H1 (cell line): ENCODE results near the gene UBXN11. TPM values are rescaled to one million over a fixed set of nuclear protein-coding genes. Genes with fewer than 3 reads are reported as not detected.
A peak's percentile ranks its signal among the peaks of the same experiment; 100 is the strongest.

Experiments used
- CTCF ChIA-PET: fragments of 300-600 bp; sonication (Branson Sonifier 250); formaldehyde crosslinking; loops from one replicate; lab custom pipeline; 2021; ENCODE audit not compliant: partially characterized antibody; lab: Charles Lee
- POLR2A ChIA-PET: fragments of 300-600 bp; sonication (Branson Sonifier 250); formaldehyde crosslinking; loops from one replicate; lab custom pipeline; 2021; ENCODE audit warnings: inconsistent platforms; ENCODE audit not compliant: partially characterized antibody; lab: Charles Lee
- DNase-seq, 2 experiments: peaks; one replicate each; pipeline versions ENCODE4 v3.0.0 to v3.0.0-alpha.2; 2010 to 2022; ENCODE audit warnings: low spot score in 2 of 2, low read depth in 1 of 2, mixed read lengths in 1 of 2
- FAIRE-seq: peaks from 2 replicates; lab custom pipeline; 2011; peaks lifted over from hg19 to GRCh38; lab: Jason Lieb, UNC
- H2AFZ ChIP-seq: 2 replicates; pipeline ENCODE4 v1.8.1; 2012; ENCODE audit warnings: low read length, inconsistent platforms
- H2AK5ac ChIP-seq: 2 replicates; pipeline ENCODE4 v1.6.1; 2013; ENCODE audit warnings: low read depth, low read length
- H2BK120ac ChIP-seq: replicated peaks from 2 replicates; pipeline ENCODE3; 2013; ENCODE audit warnings: low read depth, low read length, inconsistent platforms
- H2BK12ac ChIP-seq: 2 replicates; pipeline ENCODE4 v1.6.1; 2013; ENCODE audit warnings: low read depth, low read length
- H2BK15ac ChIP-seq: 2 replicates; pipeline ENCODE4 v1.6.1; 2013; ENCODE audit warnings: low read length
- H2BK20ac ChIP-seq: 2 replicates; pipeline ENCODE4 v1.6.1; 2013; ENCODE audit warnings: low read length
- H2BK5ac ChIP-seq: 2 replicates; pipeline ENCODE4 v1.6.1; 2013; ENCODE audit warnings: low read depth, low read length
- H3K14ac ChIP-seq: 2 replicates; pipeline ENCODE4 v1.6.1; 2013; ENCODE audit warnings: inconsistent platforms; ENCODE audit not compliant: insufficient read length
- H3K18ac ChIP-seq: 2 replicates; pipeline ENCODE4 v1.6.1; 2013; ENCODE audit warnings: low read length; ENCODE audit errors: extremely low read depth
- H3K23ac ChIP-seq: 2 replicates; pipeline ENCODE4 v1.6.1; 2013; ENCODE audit warnings: inconsistent platforms; ENCODE audit not compliant: insufficient read length
- H3K23me2 ChIP-seq: 2 replicates; pipeline ENCODE4 v1.6.1; 2013; ENCODE audit warnings: low read depth, low read length
- H3K27ac ChIP-seq: 2 replicates; pipeline ENCODE4 v1.6.1; 2011; ENCODE audit warnings: low read depth, low read length, inconsistent platforms
- H3K27me3 ChIP-seq, 4 experiments: replicated peaks in 1 of 4; 1 replicate in 1 of 4; 2 replicates in 3 of 4; pipeline versions ENCODE4 v1.6.1 to v1.8.1; 2011 to 2013; ENCODE audit warnings: low read length in 3 of 4, mild to moderate bottlenecking in 3 of 4, inconsistent platforms in 2 of 4, mixed read lengths in 2 of 4, moderate library complexity in 1 of 4; ENCODE audit not compliant: control insufficient read depth in 3 of 4, insufficient read depth in 3 of 4; ENCODE audit errors: extremely low read depth in 1 of 4
- H3K36me3 ChIP-seq, 4 experiments: 2 replicates each; pipeline versions ENCODE4 v1.6.1 to v1.8.1; 2011 to 2013; ENCODE audit warnings: mild to moderate bottlenecking in 4 of 4, low read length in 3 of 4, moderate library complexity in 2 of 4, control low read depth in 1 of 4, inconsistent platforms in 1 of 4; ENCODE audit not compliant: insufficient read depth in 4 of 4, control insufficient read depth in 2 of 4
- H3K4ac ChIP-seq: replicated peaks from 2 replicates; pipeline ENCODE3; 2013; ENCODE audit warnings: low read length, low read depth, mixed read lengths, inconsistent platforms; ENCODE audit not compliant: insufficient read length
- H3K4me1 ChIP-seq, 4 experiments: replicated peaks in 1 of 4; 1 replicate in 1 of 4; 2 replicates in 3 of 4; pipeline versions ENCODE4 v1.6.1 to v1.8.1; 2011 to 2013; ENCODE audit warnings: low read length in 3 of 4, inconsistent platforms in 2 of 4, mixed read lengths in 1 of 4; ENCODE audit not compliant: insufficient read depth in 4 of 4, control insufficient read depth in 3 of 4
- H3K4me2 ChIP-seq, 2 experiments: 2 replicates each; pipeline versions ENCODE4 v1.6.1 to v1.8.1; 2011 to 2013; ENCODE audit warnings: low read depth in 2 of 2, low read length in 2 of 2, control low read depth in 1 of 2, inconsistent platforms in 1 of 2, mild to moderate bottlenecking in 1 of 2; ENCODE audit not compliant: insufficient read depth in 1 of 2
- H3K4me3 ChIP-seq, 4 experiments: fragments of 200-600, 300-600 bp in 1 of 4; sonication (generic), shearing (Covaris generic), sonication (Bioruptor Twin) in 1 of 4; 2 replicates each; pipeline versions ENCODE4 v1.5.1 to v1.8.1; 2011 to 2016; ENCODE audit warnings: low read length in 4 of 4, low read depth in 3 of 4, control low read depth in 2 of 4, inconsistent platforms in 2 of 4, mild to moderate bottlenecking in 2 of 4, mixed read lengths in 1 of 4, moderate library complexity in 1 of 4; ENCODE audit not compliant: insufficient read depth in 2 of 4; ENCODE audit errors: extremely low read depth in 1 of 4
- H3K56ac ChIP-seq: replicated peaks from 2 replicates; pipeline ENCODE3; 2013; ENCODE audit warnings: low read depth, mild to moderate bottlenecking, mixed read lengths, low read length, inconsistent platforms; ENCODE audit not compliant: insufficient read length
- H3K79me1 ChIP-seq: 2 replicates; pipeline ENCODE4 v1.6.1; 2013; ENCODE audit warnings: low read depth, low read length, control low read depth
- H3K79me2 ChIP-seq, 2 experiments: 2 replicates each; pipeline versions ENCODE4 v1.6.1 to v1.8.1; 2012 to 2013; ENCODE audit warnings: low read length in 2 of 2, mild to moderate bottlenecking in 2 of 2, inconsistent platforms in 1 of 2; ENCODE audit not compliant: insufficient read depth in 2 of 2, control insufficient read depth in 1 of 2
- H3K9ac ChIP-seq, 4 experiments: replicated peaks in 1 of 4; 1 replicate in 1 of 4; 2 replicates in 3 of 4; pipeline versions ENCODE4 v1.6.1 to v1.8.1; 2011 to 2013; ENCODE audit warnings: low read depth in 3 of 4, low read length in 3 of 4, control low read depth in 2 of 4, mild to moderate bottlenecking in 2 of 4, moderate library complexity in 2 of 4, inconsistent platforms in 1 of 4; ENCODE audit errors: extremely low read depth in 1 of 4
- H3K9me3 ChIP-seq, 2 experiments: 2 replicates each; pipeline versions ENCODE4 v1.6.1 to v1.8.1; 2012 to 2013; ENCODE audit warnings: mild to moderate bottlenecking in 2 of 2, moderate library complexity in 2 of 2, control low read depth in 1 of 2, inconsistent platforms in 1 of 2, low read depth in 1 of 2, low read length in 1 of 2, mixed read lengths in 1 of 2; ENCODE audit not compliant: insufficient read depth in 2 of 2
- H4K20me1 ChIP-seq, 2 experiments: replicated peaks in 1 of 2; 2 replicates each; pipeline versions ENCODE3 to v1.8.1; 2011 to 2013; ENCODE audit warnings: inconsistent platforms in 2 of 2, low read length in 2 of 2, mild to moderate bottlenecking in 1 of 2; ENCODE audit not compliant: insufficient read depth in 2 of 2, control insufficient read depth in 1 of 2
- H4K5ac ChIP-seq: 2 replicates; pipeline ENCODE4 v1.6.1; 2013; ENCODE audit warnings: low read length, low read depth, mixed read lengths, inconsistent platforms; ENCODE audit not compliant: insufficient read length
- H4K8ac ChIP-seq: 2 replicates; pipeline ENCODE4 v1.8.0; 2013; ENCODE audit warnings: mild to moderate bottlenecking, moderate library complexity, low read length, inconsistent platforms; ENCODE audit not compliant: insufficient read depth; ENCODE audit errors: extremely low read depth
- H4K91ac ChIP-seq: replicated peaks from 2 replicates; pipeline ENCODE3; 2013; ENCODE audit warnings: low read length, mixed read lengths, inconsistent platforms; ENCODE audit not compliant: insufficient read length
- CBX5 ChIP-seq: fragments of 300-800, 300-1000 bp; sonication (generic); IDR thresholded peaks from 2 replicates; pipeline ENCODE4 v1.7.1; 2016; ENCODE audit warnings: antibody characterized with exemption, low read length, low read depth
- PHF8 ChIP-seq: fragments of 200-600 bp; sonication (generic); conservative IDR thresholded peaks from 2 replicates; pipeline ENCODE4 v1.7.1; 2012; ENCODE audit warnings: low read depth, mild to moderate bottlenecking, inconsistent platforms, low read length, moderate library complexity
- POLR2A ChIP-seq, 2 experiments: IDR thresholded peaks; 1 replicate in 1 of 2; 2 replicates in 1 of 2; pipeline ENCODE4 v1.6.1; 2011; ENCODE audit warnings: low read depth in 2 of 2, low read length in 2 of 2, mild to moderate bottlenecking in 2 of 2; ENCODE audit errors: control extremely low read depth in 1 of 2
- RBBP5 ChIP-seq: IDR thresholded peaks from 2 replicates; pipeline ENCODE4 v1.7.1; 2012; ENCODE audit warnings: low read depth, mild to moderate bottlenecking, inconsistent platforms, low read length, moderate library complexity, borderline replicate concordance
- SIN3A ChIP-seq, 2 experiments: IDR thresholded peaks in 1 of 2; conservative IDR thresholded peaks in 1 of 2; 2 replicates each; pipeline ENCODE4 v1.6.1; 2011 to 2012; ENCODE audit warnings: low read length in 2 of 2, improper control_type of control experiment in 1 of 2, low read depth in 1 of 2, mild to moderate bottlenecking in 1 of 2
- SIRT6 ChIP-seq: IDR thresholded peaks from one replicate; pipeline ENCODE4 v1.7.1; 2012; ENCODE audit warnings: low read length, inconsistent platforms
- SIX5 ChIP-seq: IDR thresholded peaks from 2 replicates; pipeline ENCODE4 v1.6.1; 2011; ENCODE audit warnings: mild to moderate bottlenecking, low read depth, low read length
- SRF ChIP-seq: IDR thresholded peaks from 2 replicates; pipeline ENCODE4 v1.6.1; 2011; ENCODE audit warnings: mild to moderate bottlenecking, low read depth, low read length, moderate library complexity
- TAF1 ChIP-seq: IDR thresholded peaks from 2 replicates; pipeline ENCODE4 v1.6.1; 2011; ENCODE audit warnings: mild to moderate bottlenecking, low read depth, low read length
- TBP ChIP-seq: IDR thresholded peaks from 2 replicates; pipeline ENCODE4 v1.6.1; 2011; ENCODE audit warnings: low read depth, low read length, improper control_type of control experiment
- WGBS, 2 experiments: shearing (Covaris generic) in 1 of 2; methylation state at CpG; one replicate each; pipeline versions ENCODE4 v1.1.6 to v1.1.7; 2013 to 2015; ENCODE audit warnings: low lambda C conversion rate in 2 of 2, mixed read lengths in 2 of 2, inconsistent platforms in 1 of 2, low coverage in 1 of 2, missing lambda C conversion rate in 1 of 2; ENCODE audit not compliant: insufficient replicate concordance in 2 of 2, insufficient coverage in 1 of 2, insufficient read length in 1 of 2; ENCODE audit errors: extremely low coverage in 1 of 2, missing lambda C conversion rate in 1 of 2; 5-methylcytosine and 5-hydroxymethylcytosine counted together
- polyA plus RNA-seq, 7 experiments: library from polyadenylated mRNA; depleted of rRNA in 3 of 7; stranded (reverse) in 5 of 7; unstranded in 2 of 7; fragments of >200 nt in 5 of 7; fragments of 200-250 nt in 2 of 7; gene quantifications; 1 replicate in 5 of 7; 2 replicates in 1 of 7; 4 replicates in 1 of 7; pipeline versions ENCODE4 v1.2.1 to v1.2.3, GENCODE V29; 2011 to 2013; ENCODE audit warnings: missing spikeins in 2 of 7, mixed read lengths in 2 of 7
- total RNA-seq: library from RNA; stranded (reverse); fragmentation: NEBNext Ultra II Directional; extraction: Animal tissue kit (Norgen Biotek cat#: 25700); gene quantifications from 2 replicates; pipeline ENCODE4 v1.2.1, GENCODE V29; 2021
- TF ChIP-seq, protein P1 (sequence below): IDR thresholded peaks from 2 replicates; pipeline ENCODE4 v1.6.1; 2011; ENCODE audit warnings: low read length, improper control_type of control experiment

The UBXN11 gene
- total and polyA plus RNA-seq, 2 of the 8 experiments (the other 6 are each of a cell fraction or from before 2014, with no cell fraction given), result 6.3 to 10.4 TPM

DNA sequence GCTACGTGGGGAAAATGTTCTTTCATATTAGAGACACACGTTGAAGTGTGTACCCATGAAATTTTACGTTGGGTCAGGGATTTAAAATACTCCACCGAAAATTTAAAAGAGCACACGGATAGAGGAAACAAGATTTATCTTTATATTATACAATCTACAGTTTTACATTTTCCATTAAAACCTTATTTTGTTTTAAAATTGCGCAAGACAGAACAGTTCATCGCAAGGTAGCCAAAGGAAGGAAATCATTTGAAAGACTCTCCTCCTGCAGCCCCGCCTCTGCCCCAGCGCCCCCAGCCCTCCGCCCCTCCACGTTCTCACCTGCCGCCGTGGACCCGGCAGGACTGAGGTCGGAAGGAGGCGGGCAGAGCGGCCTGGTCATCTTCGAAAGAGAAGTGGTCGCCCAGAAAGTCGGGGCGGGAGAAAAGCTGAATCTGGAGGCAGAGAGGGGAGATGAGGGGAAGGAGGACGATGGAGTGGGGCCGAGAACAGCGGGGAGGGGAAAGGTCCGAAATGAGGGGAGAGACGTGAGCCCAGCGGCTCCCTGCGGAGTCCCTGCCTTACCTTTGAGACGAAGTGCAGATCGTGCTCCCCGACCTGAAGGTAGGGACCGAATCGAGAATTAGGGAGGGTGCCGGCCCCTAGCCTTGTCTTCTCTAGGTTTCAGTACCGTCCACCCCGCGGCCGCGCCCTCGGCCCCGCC, 29.5 kb upstream of the UBXN11 start:
- peaks cover 0 to 9% (median 6%) of the 10 kb centered on the region in 4 experiments; a peak in 6 of 8 replicates for H3K36me3 ChIP-seq
- no peaks in the 10 kb centered on the region for H4K20me1 ChIP-seq
- no peak overlapping the region for H4K8ac ChIP-seq
- peak overlapping the region; percentile 6 to 71 (median 52) for H3K9ac ChIP-seq
- no peak overlapping the region for H2AK5ac ChIP-seq
- H3K23ac ChIP-seq, result no peak overlapping the region
- H2BK12ac ChIP-seq, result no peak overlapping the region
- peak overlapping the region; percentile 28 for H4K5ac ChIP-seq
- H4K91ac ChIP-seq, result no peak overlapping the region
- WGBS, 2 experiments, result 6% methylated on average over 30 of the region's 41 CpGs; no CpG with 5 or more reads in 1 of the 2 experiments
- H3K18ac ChIP-seq, result no peak overlapping the region; the same call in 1 of the 2 replicates
- no peaks in the 10 kb centered on the region for H3K79me2 ChIP-seq
- DNase-seq (no peak), FAIRE-seq (no peak)
- H3K4me2 ChIP-seq, result peak overlapping the region; percentile 92 to 99
- no peak overlapping the region for H3K56ac ChIP-seq
- H2BK120ac ChIP-seq, result no peak overlapping the region
- peaks cover 3 to 12% (median 6%) of the 10 kb centered on the region in 4 experiments for H3K4me1 ChIP-seq
- H3K14ac ChIP-seq, result no peak overlapping the region
- no peak overlapping the region for H2BK15ac ChIP-seq
- peaks cover 8% of the 10 kb centered on the region; the same call in 1 of the 2 replicates for H3K23me2 ChIP-seq
- peak overlapping the region; percentile 55 to 86 (median 68) for H3K4me3 ChIP-seq
- H2BK5ac ChIP-seq, result no peak overlapping the region; the same call in 1 of the 2 replicates
- H3K9me3 ChIP-seq, result no peaks in the 10 kb centered on the region
- H3K79me1 ChIP-seq, result no peaks in the 10 kb centered on the region
- CTCF ChIA-PET, result interaction anchor here (0.6 to 57.0 kb wide), 8 partner anchors 10 to 527 kb away, joined by 3 to 1530 read pairs (median 4); partner anchors contain the start of genes SH3BGRL3 and UBXN11
- peaks cover 0 to 11% (median 5%) of the 10 kb centered on the region in 4 experiments; a peak in 5 of 7 replicates for H3K27me3 ChIP-seq
- POLR2A ChIA-PET, result interaction anchor here (0.6 to 6.1 kb wide), 18 partner anchors 13 to 445 kb away, joined by 3 to 44 read pairs (median 4); partner anchors contain the start of genes CD52, CRYBG2 and LIN28A
- H2AFZ ChIP-seq, result peak overlapping the region; percentile 72; the same call in 1 of the 2 replicates
- no peak overlapping the region for H3K4ac ChIP-seq
- no peak overlapping the region for H2BK20ac ChIP-seq
- peak overlapping the region; percentile 74; the same call in 1 of the 2 replicates for H3K27ac ChIP-seq
- TF ChIP-seq, protein P1, sequence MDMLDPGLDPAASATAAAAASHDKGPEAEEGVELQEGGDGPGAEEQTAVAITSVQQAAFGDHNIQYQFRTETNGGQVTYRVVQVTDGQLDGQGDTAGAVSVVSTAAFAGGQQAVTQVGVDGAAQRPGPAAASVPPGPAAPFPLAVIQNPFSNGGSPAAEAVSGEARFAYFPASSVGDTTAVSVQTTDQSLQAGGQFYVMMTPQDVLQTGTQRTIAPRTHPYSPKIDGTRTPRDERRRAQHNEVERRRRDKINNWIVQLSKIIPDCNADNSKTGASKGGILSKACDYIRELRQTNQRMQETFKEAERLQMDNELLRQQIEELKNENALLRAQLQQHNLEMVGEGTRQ, result no peak
- TF ChIP-seq SIX5 (no peak), TAF1 (no peak), SIRT6 (no peak), PHF8 (0 out of 2 replicates have a peak, but pooled peaks have one; percentile 50), POLR2A (IDR thresholded peaks at IDR 0.05; ENCODE audit: control extremely low read depth in 1 of 2, low read depth in 2 of 2, low read length in 2 of 2) (peak in 1 of 2 experiments; percentile 55; a peak in 1 of 3 replicates), CBX5 (no peak), TBP (peak; percentile 22), SIN3A (conservative IDR thresholded peaks at IDR 0.05 in 1 of 2, IDR thresholded peaks at IDR 0.05 in 1 of 2; ENCODE audit: low read depth in 1 of 2, low read length in 2 of 2) (0 out of 4 replicates have a peak, but pooled peaks have one; percentile 1 to 55), RBBP5 (0 out of 2 replicates have a peak, but pooled peaks have one; percentile 27), SRF (no peak)
